Liver (tissue), 9 donors: ENCODE results near the gene PDIA3. TPM values are rescaled to one million over a fixed set of nuclear protein-coding genes. Genes with fewer than 3 reads are reported as not detected.
A peak's percentile ranks its signal among the peaks of the same experiment; 100 is the strongest.

Experiments used
- DNase-seq: peaks from one replicate; pipeline ENCODE4 v3.0.0-alpha.2; 2017; ENCODE audit warnings: low spot score
- H3K27ac ChIP-seq, 2 donors: one replicate each; pipeline ENCODE4 v1.7.0; 2013; ENCODE audit warnings: inconsistent platforms in 2 of 2, low read length in 2 of 2, control low read depth in 1 of 2, low read depth in 1 of 2, mild to moderate bottlenecking in 1 of 2
- H3K27me3 ChIP-seq, 4 donors: one replicate each; pipeline versions ENCODE4 v1.6.1 to v1.7.0; 2013; ENCODE audit warnings: low read length in 3 of 4, inconsistent platforms in 1 of 4, mild to moderate bottlenecking in 1 of 4, moderate library complexity in 1 of 4; ENCODE audit not compliant: control insufficient read depth in 4 of 4, insufficient read depth in 4 of 4
- H3K36me3 ChIP-seq, 4 donors: one replicate each; pipeline versions ENCODE4 v1.6.1 to v1.7.0; 2013; ENCODE audit warnings: low read length in 3 of 4, mild to moderate bottlenecking in 3 of 4, low read depth in 1 of 4, moderate library complexity in 1 of 4; ENCODE audit not compliant: control insufficient read depth in 4 of 4, insufficient read depth in 3 of 4
- H3K4me1 ChIP-seq, 4 donors: one replicate each; pipeline versions ENCODE4 v1.6.1 to v1.7.0; 2013; ENCODE audit warnings: low read length in 3 of 4, mild to moderate bottlenecking in 3 of 4, moderate library complexity in 1 of 4; ENCODE audit not compliant: control insufficient read depth in 4 of 4, insufficient read depth in 4 of 4
- H3K4me3 ChIP-seq, 3 donors: one replicate each; pipeline versions ENCODE4 v1.6.1 to v1.7.0; 2013; ENCODE audit warnings: low read length in 3 of 3, control low read depth in 1 of 3, low read depth in 1 of 3, mild to moderate bottlenecking in 1 of 3
- H3K9ac ChIP-seq, 2 donors: one replicate each; pipeline ENCODE4 v1.7.0; 2013; ENCODE audit warnings: low read length in 2 of 2, mild to moderate bottlenecking in 2 of 2, moderate library complexity in 2 of 2, control low read depth in 1 of 2, low read depth in 1 of 2
- H3K9me3 ChIP-seq, 4 donors: one replicate each; pipeline versions ENCODE4 v1.6.1 to v1.7.0; 2013; ENCODE audit warnings: low read length in 3 of 4; ENCODE audit not compliant: control insufficient read depth in 4 of 4
- ATF3 ChIP-seq: IDR thresholded peaks from 2 replicates; pipeline ENCODE4 v1.6.1; 2016; ENCODE audit warnings: antibody characterized with exemption
- CTCF ChIP-seq: fragments of 150-350 bp; IDR thresholded peaks from 2 replicates; pipeline ENCODE4 v1.5.1; 2017; ENCODE audit warnings: improper control_type of control experiment, low read depth, low read length; ENCODE audit not compliant: missing input control
- EGR1 ChIP-seq, 2 donors: IDR thresholded peaks; 2 replicates each; pipeline ENCODE4 v1.6.1; 2016 to 2018; ENCODE audit warnings: antibody characterized with exemption in 2 of 2, low read depth in 2 of 2
- FOXA1 ChIP-seq: IDR thresholded peaks from 2 replicates; pipeline ENCODE4 v1.6.1; 2016; ENCODE audit warnings: antibody characterized with exemption
- GABPA ChIP-seq, 2 donors: IDR thresholded peaks in 1 of 2; conservative IDR thresholded peaks in 1 of 2; 2 replicates each; pipeline ENCODE4 v1.6.1; 2016; ENCODE audit warnings: antibody characterized with exemption in 2 of 2, mild to moderate bottlenecking in 1 of 2, moderate library complexity in 1 of 2
- HNF4A ChIP-seq, 2 donors: conservative IDR thresholded peaks; 2 replicates each; pipeline ENCODE4 v1.6.1; 2016; ENCODE audit warnings: antibody characterized with exemption in 2 of 2, mild to moderate bottlenecking in 2 of 2
- HNF4G ChIP-seq: IDR thresholded peaks from 2 replicates; pipeline ENCODE4 v1.6.1; 2016; ENCODE audit warnings: antibody characterized with exemption
- JUND ChIP-seq, 2 donors: IDR thresholded peaks; 2 replicates each; pipeline ENCODE4 v1.6.1; 2016; ENCODE audit warnings: antibody characterized with exemption in 2 of 2
- MAX ChIP-seq: IDR thresholded peaks from 2 replicates; pipeline ENCODE4 v1.6.1; 2016; ENCODE audit warnings: antibody characterized with exemption
- NR2F2 ChIP-seq: IDR thresholded peaks from 2 replicates; pipeline ENCODE4 v1.6.1; 2016; ENCODE audit warnings: antibody characterized with exemption
- RAD21 ChIP-seq, 2 donors: IDR thresholded peaks; 2 replicates each; pipeline ENCODE4 v1.6.1; 2016; ENCODE audit warnings: antibody characterized with exemption in 2 of 2, mild to moderate bottlenecking in 2 of 2
- REST ChIP-seq: IDR thresholded peaks from 2 replicates; pipeline ENCODE4 v1.6.1; 2016; ENCODE audit warnings: antibody characterized with exemption, mild to moderate bottlenecking
- RXRA ChIP-seq, 2 donors: IDR thresholded peaks; 2 replicates each; pipeline ENCODE4 v1.6.1; 2017 to 2018; ENCODE audit warnings: antibody characterized with exemption in 2 of 2, mild to moderate bottlenecking in 1 of 2
- SP1 ChIP-seq: IDR thresholded peaks from 2 replicates; pipeline ENCODE4 v1.6.1; 2018; ENCODE audit warnings: antibody characterized with exemption, mild to moderate bottlenecking
- TAF1 ChIP-seq: conservative IDR thresholded peaks from 2 replicates; pipeline ENCODE4 v1.6.1; 2016; ENCODE audit warnings: antibody characterized with exemption, mild to moderate bottlenecking
- YY1 ChIP-seq: IDR thresholded peaks from 2 replicates; pipeline ENCODE4 v1.6.1; 2016; ENCODE audit warnings: antibody characterized with exemption, mild to moderate bottlenecking
- ZBTB33 ChIP-seq: IDR thresholded peaks from 2 replicates; pipeline ENCODE4 v1.6.1; 2016; ENCODE audit warnings: antibody characterized with exemption
- WGBS: extraction: QIAGEN DNeasy Blood & Tissue Kit; methylation state at CpG from one replicate; pipeline ENCODE4 v1.1.7; 2013; 5-methylcytosine and 5-hydroxymethylcytosine counted together
- polyA plus RNA-seq, 2 donors: library from polyadenylated mRNA; stranded (reverse) in 1 of 2; unstranded in 1 of 2; fragments of 200-250 nt in 1 of 2; fragments of >200 nt in 1 of 2; fragmentation: Nextera tagmentation in 1 of 2; extraction: Ambion mirVana in 1 of 2; gene quantifications; one replicate each; pipeline versions ENCODE4 v1.2.1 to v1.2.3, GENCODE V29; 2013 to 2015
- total RNA-seq, 2 donors: library from RNA; depleted of rRNA; stranded (reverse); fragments of >200 nt; gene quantifications; one replicate each; pipeline ENCODE4 v1.2.3, GENCODE V29; 2014
- donor health status: healthy.
- donor health status: healthy.
- donor health status: healthy.
- donor health status: healthy.
- donor health status: healthy.

PDIA3 gene
- total and polyA plus RNA-seq, 4 donors, result 109 to 328 (median 215) TPM

GRCh38 chr15:43749690-43750345 lies 3.6 kb downstream of the PDIA3 start:
- Histone ChIP-seq H3K9ac (peak overlapping the region in 1 of 2 donors; percentile 61), H3K4me1 (peaks cover 19 to 31% (median 27%) of the 10 kb centered on the region in 4 donors), H3K27ac (peak overlapping the region; percentile 72 to 75), H3K36me3 (peaks cover 3 to 17% (median 12%) of the 10 kb centered on the region in 4 donors), H3K27me3 (no peaks in the 10 kb centered on the region), H3K4me3 (peak overlapping the region; percentile 37 to 62 (median 41)), H3K9me3 (no peaks in the 10 kb centered on the region)
- 23% methylated on average over 12 of the region's 12 CpGs for WGBS
- no peak for DNase-seq
- TF ChIP-seq MAX (peak; percentile 11), REST (no peak), SP1 (peak; percentile 13), RXRA (IDR thresholded peaks at IDR 0.05) (no peak)

GRCh38 chr15:43751885-43752284 lies 5.6 kb downstream of the PDIA3 start:
- Histone ChIP-seq H3K36me3 (peaks cover 11 to 28% (median 21%) of the 10 kb centered on the region in 4 donors), H3K4me1 (peaks cover 20 to 31% (median 27%) of the 10 kb centered on the region in 4 donors), H3K27ac (no peak overlapping the region), H3K9me3 (no peaks in the 10 kb centered on the region), H3K9ac (no peak overlapping the region), H3K4me3 (no peak overlapping the region), H3K27me3 (no peaks in the 10 kb centered on the region)
- no peak for TF ChIP-seq RXRA (IDR thresholded peaks at IDR 0.05)
- no peak for TF ChIP-seq JUND (IDR thresholded peaks at IDR 0.05)
- TF ChIP-seq ATF3, result no peak
- TF ChIP-seq NR2F2, result no peak
- TF ChIP-seq HNF4G, result no peak
- no peak for DNase-seq
- 88% methylated on average over 6 of the region's 6 CpGs for WGBS

- peaks cover 19 to 83% (median 68%) of the 10 kb centered on the region in 4 donors for H3K36me3 ChIP-seq
- no peaks in the 10 kb centered on the region for H3K9me3 ChIP-seq
- H3K4me3 ChIP-seq, result no peak overlapping the region
- H3K4me1 ChIP-seq, result no peaks in the 10 kb centered on the region
- no peak overlapping the region for H3K27ac ChIP-seq
- H3K27me3 ChIP-seq, result no peaks in the 10 kb centered on the region
- 91% methylated on average over 6 of the region's 6 CpGs for WGBS
- no peak overlapping the region for H3K9ac ChIP-seq
- DNase-seq, result no peak
- TF ChIP-seq NR2F2 (no peak), JUND (IDR thresholded peaks at IDR 0.05) (no peak), YY1 (no peak), TAF1 (no peak), ATF3 (no peak), EGR1 (IDR thresholded peaks at IDR 0.05; ENCODE audit: low read depth in 2 of 2) (no peak), CTCF (no peak), FOXA1 (no peak), GABPA (IDR thresholded peaks at IDR 0.05 in 1 of 2, conservative IDR thresholded peaks at IDR 0.05 in 1 of 2) (no peak), SP1 (no peak), ZBTB33 (no peak), HNF4A (conservative IDR thresholded peaks at IDR 0.05) (no peak), HNF4G (no peak), RAD21 (IDR thresholded peaks at IDR 0.05) (no peak), RXRA (IDR thresholded peaks at IDR 0.05) (no peak)
These were observed 16.6 kb downstream of the PDIA3 start for GRCh38 chr15:43762824-43763223.
